HG02571 (cell line): ENCODE data around the gene TYRP1.

ENCODE experiments used
- ATAC-seq: cut with Tn5 transposase; IDR thresholded peaks from one replicate; pipeline ENCODE4 v1.9.1; 2021; ENCODE audit warnings: mild to moderate bottlenecking, moderate library complexity; ENCODE audit not compliant: unreplicated experiment

The TYRP1 gene

GRCh38 chr9:12696931-12697622 is 3.9 kb downstream of the TYRP1 start:
- no peak for ATAC-seq

- ATAC-seq = no peak
Observed at GRCh38 chr9:12697719-12698118, 4.5 kb downstream of the TYRP1 start.

GRCh38 chr9:12698266-12698665 is 5.1 kb downstream of the TYRP1 start:
- no peak for ATAC-seq

- no peak for ATAC-seq
Observed at GRCh38 chr9:12698986-12699385, 5.8 kb downstream of the TYRP1 start.

GRCh38 chr9:12699529-12699928 is 6.3 kb downstream of the TYRP1 start:
- ATAC-seq = no peak

GRCh38 chr9:12701126-12701525 is 7.9 kb downstream of the TYRP1 start:
- ATAC-seq = no peak

GRCh38 chr9:12702160-12702758 is 9.1 kb downstream of the TYRP1 start:
- ATAC-seq = no peak

- ATAC-seq = no peak
Observed at GRCh38 chr9:12703996-12704395, 10.8 kb downstream of the TYRP1 start.

GRCh38 chr9:12705738-12706391 is 12.7 kb downstream of the TYRP1 start:
- ATAC-seq = no peak

GRCh38 chr9:12708562-12709298 is 15.5 kb downstream of the TYRP1 start:
- no peak for ATAC-seq

- ATAC-seq = no peak
Observed at GRCh38 chr9:12712532-12712931, 19.3 kb downstream of the TYRP1 start.

- no peak for ATAC-seq
Observed at GRCh38 chr9:12715268-12715667, 22.1 kb downstream of the TYRP1 start.

GRCh38 chr9:12716823-12717600 is 23.8 kb downstream of the TYRP1 start:
- no peak for ATAC-seq

- no peak for ATAC-seq
Observed at GRCh38 chr9:12717907-12718306, 24.7 kb downstream of the TYRP1 start.

GRCh38 chr9:12718482-12719026 is 25.4 kb downstream of the TYRP1 start:
- no peak for ATAC-seq

GRCh38 chr9:12719431-12719830 is 26.2 kb downstream of the TYRP1 start:
- no peak for ATAC-seq

- ATAC-seq = no peak
Observed at GRCh38 chr9:12720551-12720950, 27.4 kb downstream of the TYRP1 start.

GRCh38 chr9:12722131-12722530 is 28.9 kb downstream of the TYRP1 start:
- ATAC-seq = no peak

- no peak for ATAC-seq
Observed at GRCh38 chr9:12723409-12724028, 30.3 kb downstream of the TYRP1 start.

GRCh38 chr9:12726795-12727194 is 33.6 kb downstream of the TYRP1 start:
- ATAC-seq = no peak
